A204.1 (cell line): ENCODE results near the gene SMPD3.

Source experiments
- FAIRE-seq: peaks from 2 replicates; lab custom pipeline; 2012; peaks lifted over from hg19 to GRCh38; lab: Jason Lieb, UNC

The SMPD3 gene

DNA sequence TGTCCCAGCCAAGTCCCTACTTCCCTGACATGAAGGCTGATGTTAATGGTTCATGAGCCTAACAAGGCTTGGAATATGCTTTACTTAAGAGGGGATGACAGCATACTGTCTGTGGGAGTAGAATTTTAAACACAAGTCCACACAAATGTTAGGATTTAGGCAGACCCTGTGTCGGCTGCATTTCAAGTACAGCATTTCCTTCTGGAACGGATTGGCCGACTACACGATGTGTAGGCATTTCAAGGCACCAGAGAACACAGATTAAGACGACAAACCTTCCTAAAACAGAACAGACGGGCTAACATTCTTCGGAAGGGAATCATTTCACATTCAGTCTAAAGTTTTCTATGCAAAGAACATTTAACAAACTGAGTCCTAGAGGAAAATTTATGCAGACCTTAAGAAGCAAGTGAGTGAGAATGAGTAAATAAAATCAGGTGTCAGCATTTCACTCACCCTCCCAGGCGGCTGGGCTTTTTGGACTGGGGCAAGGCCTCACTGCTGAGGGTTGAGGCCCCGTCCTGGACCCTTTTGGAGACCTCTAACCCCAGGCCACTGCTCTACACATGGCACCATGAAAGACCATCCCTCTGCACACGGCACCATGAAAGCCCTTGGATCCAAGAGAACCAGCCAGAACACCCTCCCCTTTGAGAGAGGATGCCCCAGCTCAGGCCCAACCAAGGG, 67.5 kb downstream of the SMPD3 start:
- FAIRE-seq, result no peak

DNA sequence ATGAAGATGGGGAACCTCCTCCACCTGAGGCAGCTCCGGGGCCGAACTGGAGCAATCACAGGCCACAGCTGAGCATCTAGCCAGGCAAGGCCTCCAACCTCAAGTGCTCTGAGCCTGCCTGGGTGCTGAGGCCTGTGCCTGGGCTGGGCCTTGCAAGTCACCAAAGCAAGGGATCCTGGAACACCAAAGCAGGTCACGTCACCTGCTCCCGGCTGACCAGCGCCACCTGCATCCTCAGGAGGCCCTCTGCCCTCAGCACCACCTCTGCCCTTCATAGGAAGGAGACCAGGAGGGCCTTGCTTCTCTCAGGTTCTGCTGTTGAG, 68.0 kb downstream of the SMPD3 start:
- FAIRE-seq, result no peak

DNA sequence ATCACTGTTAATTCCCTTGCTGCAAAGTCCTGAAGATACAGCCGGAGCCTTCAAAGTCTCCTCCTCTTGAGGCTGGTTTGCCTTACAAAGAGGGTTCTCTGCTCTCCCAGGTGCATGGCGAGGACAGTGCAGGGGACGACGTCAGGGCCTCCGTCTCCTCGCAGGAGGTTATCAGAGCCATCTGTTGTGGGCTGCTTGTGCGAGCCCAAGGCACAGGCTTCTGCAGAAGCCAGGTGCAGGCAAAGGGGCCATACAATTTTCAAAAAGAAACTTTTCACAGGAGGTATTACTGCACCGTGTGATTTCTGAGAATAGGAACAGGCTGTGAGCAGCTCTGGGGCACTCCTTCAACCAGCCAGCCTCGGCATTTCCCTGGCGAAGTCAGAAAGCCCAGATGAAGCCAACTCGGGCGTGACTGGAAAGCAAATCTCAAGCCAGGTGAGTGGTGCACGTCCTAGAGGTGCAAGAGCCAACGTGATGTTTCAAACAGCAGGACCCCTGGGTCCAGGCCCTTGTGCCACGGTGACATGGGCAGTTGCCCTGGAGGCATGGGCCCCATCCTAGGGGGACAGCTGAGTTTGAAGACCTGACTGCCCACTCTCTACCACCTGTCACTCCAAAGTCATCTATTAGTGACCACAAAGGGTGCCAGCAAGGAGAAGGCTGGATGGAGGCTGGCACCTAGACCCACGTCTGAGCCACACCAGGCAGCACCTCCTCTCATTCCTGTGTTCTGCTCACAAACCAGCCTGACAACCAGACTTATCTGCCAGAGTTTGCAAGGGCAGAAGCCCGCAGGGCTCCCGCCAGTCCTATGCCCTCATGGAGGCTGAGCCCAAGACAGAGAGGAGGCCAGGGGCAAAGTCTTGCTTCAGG, 68.6 kb downstream of the SMPD3 start:
- FAIRE-seq, result no peak

DNA sequence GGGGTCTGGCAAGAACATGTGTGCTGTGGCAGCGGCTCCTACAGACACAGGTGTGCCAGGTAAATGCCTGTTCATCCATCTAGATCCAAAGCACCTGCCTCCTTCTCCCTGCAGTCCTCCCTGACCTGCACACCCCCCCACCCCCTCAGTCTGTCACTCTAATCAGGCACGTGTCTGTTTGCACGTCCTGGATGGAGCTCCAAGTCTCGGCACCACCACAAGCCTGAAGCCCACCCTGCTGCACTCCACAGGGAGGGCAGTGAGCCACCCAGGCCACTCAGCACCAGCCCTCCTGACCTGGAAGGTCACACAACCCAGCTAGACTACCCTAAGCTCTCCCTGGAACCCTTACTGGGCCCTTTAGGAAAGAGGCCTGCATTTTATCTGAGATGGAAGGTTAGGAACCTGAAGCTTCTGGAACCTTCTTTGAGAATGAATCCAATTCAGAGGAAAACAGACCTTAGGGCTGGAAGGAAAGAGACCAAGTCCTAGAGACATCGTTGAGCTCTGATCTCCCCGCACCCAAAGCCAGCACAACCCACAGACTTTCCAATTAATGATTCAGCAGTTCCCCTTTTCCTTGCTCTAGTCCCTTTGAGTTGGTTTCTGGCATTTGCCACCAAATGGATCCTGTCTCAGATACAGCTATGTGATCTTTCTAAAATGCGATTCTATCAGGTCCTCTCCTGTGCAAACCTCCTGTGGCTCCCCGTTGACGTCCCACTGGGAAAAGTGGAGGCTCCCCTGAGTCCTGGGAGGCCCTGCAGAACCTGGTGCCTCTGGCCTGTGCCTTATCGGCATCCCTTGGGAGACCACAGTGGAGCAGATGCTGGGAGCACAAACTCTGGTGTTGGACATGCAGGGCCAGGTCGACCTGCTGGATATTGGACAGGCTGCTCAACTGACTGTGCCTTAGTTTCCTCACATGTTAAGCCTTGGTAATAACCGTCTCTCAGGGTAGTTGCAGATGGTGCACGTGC, 69.6 kb downstream of the SMPD3 start:
- FAIRE-seq, result no peak

DNA sequence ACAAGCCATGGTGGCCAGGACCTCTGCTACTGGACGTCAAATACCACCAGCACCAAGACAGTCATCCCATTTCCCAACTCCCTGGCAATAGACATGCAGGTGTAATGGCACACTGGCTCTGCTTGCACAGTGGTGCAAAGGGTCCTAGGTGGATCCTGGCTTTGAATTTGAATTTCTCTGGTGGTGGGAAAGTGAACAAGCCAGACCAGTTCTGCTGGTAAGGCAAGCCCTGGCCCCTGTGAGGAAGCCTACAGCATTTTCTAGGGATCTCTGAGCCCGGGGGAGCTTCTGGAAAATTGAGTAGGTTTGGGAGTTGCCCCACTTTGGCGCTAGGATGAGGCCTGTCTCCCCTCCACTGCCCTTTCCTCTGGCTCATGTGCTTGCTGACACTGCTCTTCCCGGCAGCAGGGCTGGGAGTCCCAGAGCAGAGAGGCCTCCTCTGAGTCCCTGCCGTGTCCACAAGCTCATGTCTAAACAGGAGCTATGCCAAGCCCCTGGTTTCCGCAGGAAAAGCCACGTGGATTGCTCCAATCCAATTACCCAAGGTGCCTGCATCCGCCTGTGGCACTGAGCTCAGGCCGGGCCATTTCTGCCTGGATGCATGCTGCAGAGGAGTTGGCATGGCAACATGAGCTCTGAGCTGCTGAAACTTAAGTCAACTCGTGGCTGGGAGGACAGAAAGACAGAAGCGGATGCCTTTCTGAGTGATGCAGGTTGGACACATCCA, 70.5 kb downstream of the SMPD3 start:
- no peak for FAIRE-seq

DNA sequence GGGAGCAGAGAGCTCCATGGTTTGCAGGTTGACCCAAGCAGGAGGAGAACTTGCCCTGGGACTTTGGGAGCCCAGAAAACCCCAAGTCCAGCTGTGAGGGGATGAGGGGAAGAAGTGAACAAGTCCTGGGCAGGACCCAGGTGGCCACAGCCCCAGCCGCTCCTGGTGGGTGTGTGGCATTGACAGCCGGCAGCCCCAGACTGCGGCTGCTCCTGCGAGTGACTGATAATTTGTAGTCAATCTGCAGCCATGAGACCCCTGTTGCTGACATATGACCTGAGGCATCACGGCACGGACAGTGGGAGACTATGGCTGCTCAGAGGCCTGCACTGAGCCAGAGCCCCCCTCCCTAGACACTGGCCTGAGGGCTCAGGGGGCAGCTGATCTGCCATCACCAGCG, 71.1 kb downstream of the SMPD3 start:
- no peak for FAIRE-seq

DNA sequence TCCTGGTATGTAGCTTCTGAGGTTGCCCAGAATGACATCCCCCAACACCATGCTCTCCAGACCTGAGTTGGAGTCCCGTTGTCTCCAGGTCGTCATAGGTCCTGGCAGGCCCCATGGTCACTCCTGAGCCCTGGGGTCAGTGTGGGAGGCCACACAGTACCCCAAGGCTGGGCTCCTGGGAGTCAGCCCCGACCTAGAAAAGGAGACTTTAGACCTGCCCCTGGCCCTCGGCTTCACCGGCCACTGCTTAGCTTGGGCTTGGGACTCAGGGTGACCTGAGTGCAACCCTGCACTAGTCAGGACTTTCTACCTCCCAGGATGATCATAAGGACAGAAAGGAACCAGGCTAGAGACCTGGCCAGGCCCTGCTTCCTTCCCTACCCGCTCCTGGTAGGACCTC, 71.7 kb downstream of the SMPD3 start:
- FAIRE-seq, result no peak

DNA sequence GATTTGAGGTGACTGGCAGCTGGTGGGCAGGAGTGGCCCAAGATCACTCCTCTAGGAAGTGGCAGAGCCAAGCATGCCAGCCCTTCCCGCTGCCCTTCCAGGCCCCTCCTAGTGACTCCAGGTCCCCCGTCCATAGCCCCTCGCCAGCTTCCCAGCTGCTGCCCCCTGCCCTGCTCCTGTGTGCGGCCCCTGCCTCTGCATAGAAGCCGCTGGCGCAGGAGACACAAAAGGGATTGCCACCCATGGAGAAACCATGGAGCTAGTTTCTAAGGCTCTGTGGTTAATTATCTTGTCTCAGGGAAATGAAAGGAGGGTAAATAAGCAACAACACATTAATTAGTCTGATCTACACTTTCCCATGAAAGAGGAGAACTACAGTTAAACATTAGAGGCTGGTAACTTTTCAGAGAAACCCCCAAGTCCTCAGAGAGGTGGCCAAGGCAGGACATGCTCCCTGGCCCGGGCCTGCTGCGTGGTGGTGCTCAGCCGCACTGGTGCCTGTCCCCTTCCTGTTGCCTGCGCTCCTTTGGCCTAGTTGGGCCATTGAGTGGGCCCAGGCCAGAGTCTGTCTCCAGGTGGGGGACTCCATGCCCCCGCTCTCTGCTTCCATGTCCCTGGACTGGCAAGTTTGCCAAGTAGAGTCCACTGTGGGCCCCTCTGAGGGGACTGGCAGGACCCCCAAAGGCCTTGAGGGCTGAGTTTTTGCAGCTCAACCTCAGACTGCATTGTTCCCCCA, 72.3 kb downstream of the SMPD3 start:
- FAIRE-seq, result no peak

DNA sequence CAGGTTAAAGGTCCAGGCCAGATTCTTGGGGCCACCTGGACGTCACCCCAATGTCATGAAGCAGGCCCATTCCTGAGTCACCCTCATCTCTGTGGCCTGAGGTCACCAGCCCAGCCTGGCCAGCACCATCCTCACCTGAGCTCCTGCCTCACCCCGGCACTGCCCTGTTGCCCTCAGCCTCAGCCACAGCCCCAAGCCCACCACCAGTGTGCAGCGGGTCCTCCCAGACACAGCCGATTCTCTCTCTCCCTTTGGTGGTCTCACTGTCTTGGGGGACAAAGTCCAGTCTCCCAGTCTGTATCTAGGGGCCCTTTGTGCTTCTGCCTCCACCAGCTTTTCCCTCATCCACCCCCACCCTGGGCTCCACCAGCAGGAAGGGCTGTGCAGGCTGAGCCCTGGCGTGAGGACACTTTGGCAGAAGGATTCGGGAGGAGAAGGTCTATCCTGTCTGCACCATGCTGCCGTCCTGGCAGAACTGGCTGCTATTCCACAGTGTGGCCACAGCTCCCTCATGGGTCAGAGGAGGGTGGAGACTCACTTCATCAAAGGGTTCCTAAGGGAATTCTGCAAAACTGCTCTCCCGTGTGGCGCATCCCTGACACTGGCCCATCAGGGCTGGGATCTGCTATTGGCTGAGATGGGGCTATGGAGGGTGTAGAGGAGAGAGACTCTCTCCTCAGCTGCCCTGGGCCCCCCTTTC, 73.2 kb downstream of the SMPD3 start:
- no peak for FAIRE-seq

DNA sequence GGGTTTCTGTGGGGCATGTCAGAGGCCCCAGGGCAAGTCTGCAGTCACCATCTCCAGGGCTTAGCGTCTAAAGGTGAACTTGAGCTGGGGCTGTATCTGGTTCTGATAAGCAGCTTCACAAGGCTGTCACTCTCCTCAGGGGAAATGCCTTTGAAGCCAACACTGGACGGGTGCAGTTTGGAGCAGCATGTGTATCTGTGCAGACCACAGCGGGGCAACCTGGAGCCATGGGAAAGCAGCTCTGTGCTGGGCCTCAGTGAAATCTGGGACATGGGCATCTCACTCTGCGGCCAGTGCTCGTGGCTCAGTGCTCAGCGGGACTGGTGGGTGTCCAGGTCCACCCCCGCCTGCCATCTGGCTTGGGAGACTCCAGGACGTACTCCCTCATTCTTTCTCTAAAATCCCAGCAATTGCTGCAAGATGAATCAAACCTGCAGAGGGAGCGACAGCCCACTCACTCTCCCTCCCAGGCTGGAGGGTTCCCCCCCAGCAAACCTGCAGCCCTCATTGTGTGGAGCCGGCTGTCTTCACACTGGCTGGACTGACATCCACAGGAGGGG, 74.0 kb downstream of the SMPD3 start:
- no peak for FAIRE-seq

DNA sequence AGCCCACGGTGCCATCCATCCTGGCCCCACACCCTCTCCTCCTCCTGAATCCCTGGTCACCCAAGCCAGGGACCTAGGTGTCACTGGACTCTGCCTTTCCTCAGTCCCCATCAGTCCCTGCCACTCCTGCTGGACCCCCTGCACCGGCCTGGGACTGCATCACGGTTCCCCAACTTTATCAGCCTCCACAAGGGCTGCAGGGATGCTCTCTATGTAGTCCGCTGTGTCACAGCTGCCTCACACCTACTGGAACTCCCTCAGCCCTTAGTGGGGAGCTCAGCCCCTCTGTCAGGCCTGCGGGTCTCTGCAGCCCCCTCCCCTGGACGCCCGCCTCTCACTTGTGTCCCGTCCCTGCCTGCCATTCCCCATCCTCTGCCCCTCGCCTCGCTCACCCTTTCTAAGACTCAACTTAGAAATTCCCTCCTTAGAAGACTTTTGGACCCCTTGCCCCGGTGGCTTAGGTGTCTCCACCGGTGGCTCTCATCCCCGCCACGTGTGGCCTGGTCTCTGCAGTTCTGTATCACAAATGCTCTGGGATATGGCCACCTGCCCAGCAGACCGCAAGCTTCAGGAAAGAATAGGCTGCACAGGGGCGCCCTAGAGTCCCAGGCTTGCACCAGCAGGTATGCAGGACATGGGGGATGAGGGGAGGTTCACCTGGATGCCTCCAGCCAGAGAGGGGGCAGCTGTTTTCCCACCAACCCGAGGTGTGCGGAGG, 74.6 kb downstream of the SMPD3 start:
- no peak for FAIRE-seq

DNA sequence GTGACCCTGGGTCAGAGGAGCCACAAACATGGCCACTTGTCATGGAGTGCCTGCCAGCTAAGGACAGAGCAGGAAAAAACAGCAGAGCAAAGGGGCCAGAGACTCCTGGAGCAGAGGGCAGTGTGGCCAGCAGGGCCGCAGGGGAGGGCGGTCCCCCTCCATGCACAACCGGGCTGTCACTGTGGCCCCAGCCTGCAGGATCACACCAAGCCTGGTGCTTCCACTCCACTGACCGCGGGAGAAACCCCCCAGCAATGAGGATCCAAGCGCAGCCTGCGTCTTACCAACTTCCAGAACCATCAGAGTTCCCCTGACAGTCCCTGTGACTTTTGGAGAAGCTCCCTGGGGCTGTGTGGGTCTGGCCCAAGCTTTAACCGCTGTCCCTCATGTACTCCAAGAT, 75.5 kb downstream of the SMPD3 start:
- no peak for FAIRE-seq

DNA sequence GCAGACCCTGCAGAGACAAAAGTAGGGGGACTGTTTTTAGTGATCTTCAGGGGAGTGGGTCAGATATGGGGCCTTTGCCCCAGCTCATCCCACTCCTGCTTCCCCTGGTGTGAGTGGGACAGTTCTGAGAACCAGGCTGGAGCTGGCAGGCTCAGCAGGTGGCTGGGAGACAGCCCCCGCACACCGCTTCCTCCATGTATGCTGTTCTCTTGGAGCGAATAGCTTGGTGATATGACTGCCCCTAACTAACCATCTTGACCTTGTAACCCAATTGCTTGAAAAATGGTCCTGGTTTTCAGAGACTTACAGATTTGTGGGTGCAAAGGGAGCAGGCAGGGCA, 76.0 kb downstream of the SMPD3 start:
- no peak for FAIRE-seq

DNA sequence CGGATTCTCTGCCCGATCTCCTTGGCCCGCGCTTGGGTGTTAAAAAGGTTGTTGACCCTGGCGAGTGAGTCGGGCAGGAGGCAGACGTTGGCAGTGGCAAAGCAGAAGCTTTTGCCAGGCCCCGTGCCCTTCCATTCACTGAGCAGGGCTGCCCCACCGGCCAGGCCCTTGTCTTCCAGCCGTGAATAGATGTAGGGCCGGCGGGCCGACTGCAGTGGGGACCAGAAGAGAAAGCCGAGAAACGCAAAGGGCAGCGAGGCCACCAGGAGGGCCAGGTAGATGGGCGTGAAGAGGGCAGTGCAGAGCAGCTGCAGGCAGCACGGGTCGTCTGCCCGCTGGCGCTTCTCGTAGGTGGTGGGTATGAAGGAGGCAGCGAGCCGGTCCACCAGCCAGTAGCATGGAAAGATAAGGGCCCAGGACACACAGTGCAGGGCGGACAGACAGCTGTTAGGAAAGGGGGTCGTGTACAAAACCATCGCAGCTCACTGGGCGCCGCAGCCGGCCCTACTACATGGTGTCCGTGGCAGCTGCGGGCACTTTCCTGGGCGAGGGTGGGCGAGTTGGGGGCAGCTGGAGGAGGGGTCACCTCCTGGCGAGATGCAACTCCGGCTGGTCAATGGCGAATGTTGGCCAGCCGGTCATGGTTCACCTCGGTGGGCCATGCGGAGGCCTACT, 76.5 kb downstream of the SMPD3 start:
- no peak for FAIRE-seq

DNA sequence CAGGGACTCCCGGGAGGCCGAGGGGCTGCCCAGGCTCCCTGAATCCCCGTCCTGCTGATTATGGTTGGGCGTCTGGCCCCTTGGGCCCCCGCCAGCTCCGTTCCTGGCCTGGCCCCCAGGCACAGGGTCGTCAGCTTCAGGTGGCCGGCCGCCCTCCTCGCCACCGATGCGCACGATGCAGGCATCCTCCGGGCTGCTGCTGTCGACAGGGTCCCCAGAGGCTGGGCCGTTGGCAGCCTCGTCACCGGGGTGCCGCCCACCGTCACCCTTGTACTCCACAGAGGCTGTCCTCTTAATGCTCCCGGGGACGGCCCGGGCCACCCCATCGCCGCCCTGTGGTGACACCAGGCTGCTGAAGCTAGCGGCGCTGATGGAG, 77.0 kb downstream of the SMPD3 start:
- no peak for FAIRE-seq

DNA sequence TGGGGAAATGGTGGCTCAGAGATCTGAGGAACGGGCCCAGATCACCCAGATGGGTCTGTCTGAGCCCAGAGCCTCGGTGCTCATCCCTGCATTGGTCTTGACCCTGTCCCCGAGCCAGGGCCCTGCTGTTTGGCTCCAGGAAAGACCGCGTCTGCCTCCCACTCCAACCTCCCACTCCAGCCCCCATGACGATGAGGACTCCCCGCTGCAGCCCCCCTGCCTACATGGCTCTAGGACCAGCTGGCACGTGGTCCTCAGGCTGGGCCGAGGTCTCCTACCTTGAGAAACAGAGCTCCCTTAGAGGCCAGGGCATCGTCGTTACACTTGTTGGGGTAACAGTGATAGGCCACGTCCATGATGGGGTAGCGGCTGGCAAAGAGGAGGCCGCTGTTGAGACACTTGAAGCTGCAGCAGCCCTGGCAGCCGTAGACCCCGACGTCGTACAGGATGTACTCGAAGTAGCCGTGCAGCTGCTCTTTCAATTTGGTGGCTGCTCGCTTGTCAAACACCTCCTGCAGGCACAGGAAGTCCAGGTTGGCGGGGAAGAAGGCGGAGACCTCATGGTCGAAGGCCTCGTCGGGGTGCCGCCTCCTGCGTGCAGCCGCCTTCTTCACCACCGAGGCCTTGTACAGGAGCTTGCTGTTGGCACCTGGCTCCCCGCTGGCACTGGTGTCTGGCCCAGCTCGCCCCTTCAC, 77.6 kb downstream of the SMPD3 start:
- FAIRE-seq, result no peak

DNA sequence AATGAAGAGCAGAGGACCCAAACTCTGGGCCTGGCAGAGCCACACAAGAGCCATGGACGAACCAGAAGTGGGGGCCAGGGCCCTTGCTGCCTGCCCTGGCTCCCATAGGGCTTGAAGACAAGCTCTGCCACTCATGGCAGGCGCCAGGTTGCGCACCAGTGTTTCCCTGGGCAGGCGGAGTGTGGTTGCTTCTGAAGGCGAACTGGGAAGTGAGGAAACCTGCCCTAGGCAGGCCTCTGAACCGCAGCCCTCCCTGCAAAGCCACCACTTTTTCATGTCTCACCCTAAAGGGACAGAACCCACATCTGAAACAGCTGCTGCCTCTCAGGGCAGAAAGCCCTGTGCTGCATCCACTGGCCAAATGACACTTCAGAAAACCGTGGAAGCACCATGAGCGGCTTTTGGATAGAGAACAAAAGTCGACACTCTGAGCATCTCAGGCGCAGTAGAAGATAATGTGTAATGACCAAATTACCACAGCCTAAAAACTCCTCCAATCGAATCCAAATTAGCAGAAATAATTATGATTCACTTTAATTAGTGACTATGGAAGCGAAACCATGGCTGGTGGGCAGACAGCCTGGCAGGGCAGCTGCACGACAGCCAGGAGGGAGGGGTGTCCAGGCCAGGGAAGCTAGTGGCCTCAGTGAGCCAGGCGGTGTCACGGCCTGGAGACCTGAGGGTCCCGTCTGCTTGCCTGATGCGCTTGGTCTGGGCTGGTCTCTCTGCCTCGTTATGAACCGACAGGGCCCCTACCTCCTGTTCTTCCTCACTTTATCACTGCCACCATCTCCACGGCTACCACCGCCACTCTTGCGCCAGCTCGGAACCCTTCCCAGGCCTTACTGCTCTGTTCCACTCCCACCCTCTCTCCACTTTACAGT, 78.4 kb downstream of the SMPD3 start:
- FAIRE-seq, result no peak

DNA sequence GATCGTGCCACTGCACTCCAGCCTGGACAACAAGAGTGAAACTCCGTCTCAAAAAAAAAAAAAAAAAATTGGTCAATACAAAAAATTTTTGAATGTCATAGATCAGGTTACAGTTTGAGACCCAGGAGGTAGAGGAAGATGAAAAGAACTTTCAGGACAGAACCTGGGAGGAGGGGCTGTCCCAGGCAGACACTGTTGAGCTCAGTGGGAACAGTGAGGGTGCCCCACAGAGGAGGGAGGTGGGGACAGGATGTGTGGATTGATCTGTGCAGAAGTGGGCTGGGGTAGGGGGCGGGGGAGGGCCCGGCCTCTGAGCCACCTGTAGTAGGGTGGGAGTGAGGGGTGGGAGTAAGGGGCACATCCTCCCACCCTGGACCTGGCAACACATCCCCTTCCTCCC, 79.1 kb downstream of the SMPD3 start:
- FAIRE-seq, result no peak
